GM19023 (cell line): ENCODE data around the gene PLPP4.

Experiments used
- ATAC-seq: cut with Tn5 transposase; IDR thresholded peaks from one replicate; pipeline ENCODE4 v1.9.1; 2021; ENCODE audit warnings: mild to moderate bottlenecking, moderate library complexity; ENCODE audit not compliant: unreplicated experiment

The PLPP4 gene

DNA sequence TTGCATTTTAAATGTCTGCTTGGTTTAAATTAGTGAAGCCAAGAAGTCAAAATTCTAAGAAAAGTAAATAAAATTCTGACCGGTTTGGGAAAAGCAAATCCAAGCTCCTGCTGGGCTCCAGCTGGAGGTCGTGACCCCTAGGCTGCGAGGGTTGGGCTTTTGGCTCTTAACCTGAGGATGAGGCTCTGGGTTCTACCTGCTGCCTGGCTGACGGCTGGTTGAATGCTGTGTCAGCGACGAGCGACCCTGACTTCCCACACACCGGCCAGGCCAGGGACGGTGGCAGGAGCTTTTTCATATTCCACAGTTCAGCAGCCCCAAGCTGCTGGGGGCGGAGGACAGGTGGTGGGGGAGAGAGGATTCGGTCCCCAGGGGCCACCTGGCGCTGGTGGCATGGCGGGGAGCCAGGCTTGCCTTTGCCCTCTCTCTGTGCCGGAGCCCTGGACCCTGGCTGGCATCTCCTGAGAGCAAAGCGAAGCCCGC lies 843 bp upstream of the PLPP4 start:
- no peak for ATAC-seq

- ATAC-seq = no peak
These were observed 575 bp downstream of the PLPP4 start for GRCh38 chr10:120457431-120458172.

DNA sequence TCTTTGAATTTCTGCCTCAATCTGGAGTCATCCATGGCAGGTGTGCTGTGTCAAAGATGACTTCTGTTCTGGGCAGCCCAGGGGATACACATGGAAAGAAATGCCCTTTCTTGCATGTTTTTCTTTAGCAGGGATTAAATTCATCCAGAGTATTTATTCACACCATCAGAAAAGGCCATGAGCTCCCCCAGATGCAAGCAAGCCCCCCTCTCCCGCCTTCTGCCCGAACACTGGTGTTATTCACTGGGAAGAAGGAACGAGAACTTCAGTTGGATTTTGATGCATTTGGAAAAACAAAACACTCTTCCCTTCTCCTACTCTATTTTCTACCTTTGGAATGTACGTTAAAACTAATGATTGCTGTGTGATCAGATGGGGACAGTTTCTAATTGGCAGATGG lies 1.4 kb downstream of the PLPP4 start:
- ATAC-seq = no peak

GRCh38 chr10:120459185-120459584 lies 2.2 kb downstream of the PLPP4 start:
- no peak for ATAC-seq

GRCh38 chr10:120460186-120460585 lies 3.2 kb downstream of the PLPP4 start:
- ATAC-seq = no peak

GRCh38 chr10:120460776-120461175 lies 3.7 kb downstream of the PLPP4 start:
- no peak for ATAC-seq

DNA sequence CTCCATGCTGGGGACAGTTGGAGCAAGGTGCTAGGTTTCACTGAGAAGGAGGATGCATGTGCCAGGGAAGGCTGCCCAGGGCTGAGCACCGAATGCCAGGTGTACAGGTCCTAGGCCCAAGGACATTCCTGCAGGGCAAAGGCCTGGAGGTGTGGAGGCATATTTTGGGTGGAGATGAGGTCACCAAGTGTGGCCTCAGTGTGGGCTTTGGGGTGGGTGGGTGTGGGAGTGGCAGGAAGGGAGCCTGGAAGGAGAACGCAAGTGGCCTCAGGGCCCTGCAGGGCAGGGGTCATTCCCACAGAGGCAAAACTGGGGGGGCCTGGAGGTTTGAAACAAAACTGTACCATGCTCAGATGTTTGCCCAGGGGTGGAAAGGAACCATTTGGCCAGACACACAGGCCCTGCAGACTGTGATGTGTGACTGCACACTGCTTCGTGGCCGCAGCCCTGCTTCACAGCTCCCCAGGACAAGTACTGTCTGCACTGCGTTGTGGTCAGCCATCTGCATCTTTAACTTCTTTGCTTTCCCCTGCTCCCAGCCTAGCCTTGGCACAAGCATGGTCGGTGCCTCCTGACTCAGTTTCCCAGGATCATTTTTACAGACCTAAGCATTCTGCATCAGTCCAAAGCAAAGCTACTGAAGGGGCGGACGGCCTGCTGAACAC lies 5.1 kb downstream of the PLPP4 start:
- ATAC-seq = no peak

DNA sequence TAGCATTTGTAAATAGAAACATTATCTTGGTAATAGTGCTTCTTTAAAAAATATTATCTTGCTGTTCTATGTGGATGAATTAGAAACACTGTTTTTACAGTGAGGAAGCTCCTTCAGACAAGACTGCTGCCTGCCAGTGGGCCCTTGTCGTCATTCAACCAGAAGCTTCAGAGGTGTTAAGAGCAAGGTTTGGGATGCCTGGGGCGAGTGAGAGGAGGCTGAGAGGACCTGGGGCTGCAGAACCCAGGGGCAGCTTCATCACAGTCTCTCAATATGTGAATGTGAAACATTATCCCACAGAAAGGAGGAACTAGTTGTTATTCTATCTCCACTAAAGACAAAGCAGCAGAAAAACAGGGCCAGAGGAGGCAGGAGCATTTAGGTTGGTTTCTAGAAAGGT lies 8.1 kb downstream of the PLPP4 start:
- ATAC-seq = no peak

- ATAC-seq = no peak
These were observed 9.0 kb downstream of the PLPP4 start for GRCh38 chr10:120466006-120466405.

DNA sequence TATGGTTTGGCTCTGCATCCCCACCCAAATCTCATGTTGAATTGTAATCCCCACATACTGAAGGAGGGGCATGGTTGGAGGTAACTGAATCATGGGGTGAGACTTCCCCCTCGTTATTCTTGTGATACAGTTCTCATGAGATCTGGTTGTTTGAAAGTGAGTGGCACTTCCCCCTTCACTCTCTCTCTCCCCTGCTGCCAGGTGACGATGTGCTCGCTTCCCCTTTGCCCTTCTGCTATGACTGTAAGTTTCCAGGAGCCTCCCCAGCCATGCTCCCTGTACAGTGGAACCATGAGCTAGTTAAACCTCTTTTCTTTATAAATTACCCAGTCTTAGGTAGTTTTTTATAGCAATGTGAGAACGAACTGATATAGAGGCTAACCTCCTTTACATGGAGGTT lies 16.6 kb downstream of the PLPP4 start:
- ATAC-seq = no peak

- ATAC-seq = no peak
These were observed 17.9 kb downstream of the PLPP4 start for GRCh38 chr10:120474956-120475355.

DNA sequence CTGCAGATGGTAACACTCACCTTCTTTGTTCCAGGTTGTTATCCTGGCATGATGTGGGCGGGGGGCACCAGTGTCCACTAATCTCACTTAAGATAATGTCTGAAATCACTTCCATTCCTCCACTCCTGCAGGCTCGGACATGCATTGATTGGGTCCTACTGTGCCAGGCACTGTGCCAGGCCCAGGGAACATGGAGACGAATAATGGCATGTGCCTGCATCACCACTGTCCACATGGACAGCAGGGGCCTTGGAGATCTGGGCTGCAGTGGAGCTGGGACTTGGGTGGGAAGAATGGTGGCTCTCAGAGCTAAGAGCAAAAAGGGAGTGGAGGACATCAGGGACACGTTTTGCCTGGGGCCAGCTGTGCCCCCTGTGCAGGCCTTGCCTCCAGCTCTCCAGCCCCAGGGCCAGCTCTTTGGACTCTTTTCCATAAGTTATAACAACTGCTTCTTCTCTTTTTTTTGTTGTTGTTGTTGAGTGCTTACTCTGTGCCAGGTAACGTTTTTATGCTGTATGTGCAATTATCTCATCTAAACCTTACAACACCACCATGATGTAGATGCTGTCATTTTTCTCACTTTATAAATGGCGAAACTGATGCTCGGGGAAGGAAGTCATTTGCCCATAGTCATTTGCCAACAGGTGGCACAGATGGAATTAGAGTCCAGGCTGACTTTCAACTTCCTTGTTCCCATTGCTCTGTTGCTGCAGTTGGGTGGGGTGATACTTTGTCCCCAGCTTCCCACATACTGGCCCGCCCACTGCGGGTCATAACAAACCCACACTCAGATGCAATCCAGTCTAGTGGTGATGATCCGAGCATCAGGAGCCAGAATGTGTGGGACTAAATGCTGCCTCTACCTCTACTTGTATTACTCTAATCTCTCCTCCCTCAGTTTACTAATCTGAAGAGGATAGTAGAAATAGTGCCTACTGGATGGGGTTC lies 19.1 kb downstream of the PLPP4 start:
- ATAC-seq = no peak

- ATAC-seq = no peak
These were observed 20.2 kb downstream of the PLPP4 start for GRCh38 chr10:120477021-120477742.

DNA sequence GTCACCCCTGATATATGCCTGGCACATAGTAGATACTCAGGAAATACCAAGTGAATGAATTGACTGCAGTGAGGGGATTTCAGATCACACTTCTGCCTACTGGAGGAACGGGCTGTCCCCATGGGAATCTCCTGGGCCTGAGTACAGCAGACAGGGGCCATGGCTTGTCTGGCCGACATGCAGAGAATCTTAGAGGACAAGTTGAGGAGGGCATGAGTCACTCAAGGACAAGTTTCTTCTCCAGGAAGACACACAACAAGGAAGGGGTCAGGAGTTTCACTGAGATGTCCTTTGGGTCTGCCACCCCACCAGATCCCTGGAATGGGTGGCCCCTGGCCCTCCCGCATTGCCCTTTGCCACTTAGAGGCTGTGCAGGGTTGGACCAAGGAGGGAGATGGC lies 20.7 kb downstream of the PLPP4 start:
- ATAC-seq = no peak

GRCh38 chr10:120478386-120478785 lies 21.4 kb downstream of the PLPP4 start:
- ATAC-seq = no peak

GRCh38 chr10:120479506-120479905 lies 22.5 kb downstream of the PLPP4 start:
- no peak for ATAC-seq

DNA sequence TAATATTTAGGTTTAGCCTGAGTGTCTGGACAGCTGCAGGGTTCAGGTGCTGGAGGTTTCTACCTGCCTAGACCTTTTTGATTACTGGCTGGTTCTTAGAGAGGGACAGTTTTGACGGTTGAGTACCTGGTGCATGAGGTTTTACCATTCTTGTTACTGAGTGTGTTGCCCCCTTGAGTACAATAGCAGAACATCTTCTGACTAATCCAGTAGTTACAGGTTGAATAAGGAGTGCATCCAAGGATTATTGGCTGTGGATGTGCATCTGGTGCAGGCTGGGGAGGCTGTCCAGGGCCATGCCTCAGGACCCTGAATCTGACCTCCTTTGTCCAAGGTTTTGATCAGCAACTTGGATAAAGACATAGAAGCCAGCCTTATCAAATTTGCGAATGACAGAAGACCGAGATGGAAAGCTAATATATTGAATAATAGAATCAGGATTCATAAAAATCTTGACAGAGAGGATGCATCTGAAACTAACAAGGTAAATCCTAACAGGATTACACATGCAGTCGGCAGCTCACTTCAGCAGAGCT lies 23.1 kb downstream of the PLPP4 start:
- no peak for ATAC-seq

- no peak for ATAC-seq
These were observed 23.8 kb downstream of the PLPP4 start for GRCh38 chr10:120480848-120481247.

GRCh38 chr10:120483006-120483405 lies 26.0 kb downstream of the PLPP4 start:
- no peak for ATAC-seq

DNA sequence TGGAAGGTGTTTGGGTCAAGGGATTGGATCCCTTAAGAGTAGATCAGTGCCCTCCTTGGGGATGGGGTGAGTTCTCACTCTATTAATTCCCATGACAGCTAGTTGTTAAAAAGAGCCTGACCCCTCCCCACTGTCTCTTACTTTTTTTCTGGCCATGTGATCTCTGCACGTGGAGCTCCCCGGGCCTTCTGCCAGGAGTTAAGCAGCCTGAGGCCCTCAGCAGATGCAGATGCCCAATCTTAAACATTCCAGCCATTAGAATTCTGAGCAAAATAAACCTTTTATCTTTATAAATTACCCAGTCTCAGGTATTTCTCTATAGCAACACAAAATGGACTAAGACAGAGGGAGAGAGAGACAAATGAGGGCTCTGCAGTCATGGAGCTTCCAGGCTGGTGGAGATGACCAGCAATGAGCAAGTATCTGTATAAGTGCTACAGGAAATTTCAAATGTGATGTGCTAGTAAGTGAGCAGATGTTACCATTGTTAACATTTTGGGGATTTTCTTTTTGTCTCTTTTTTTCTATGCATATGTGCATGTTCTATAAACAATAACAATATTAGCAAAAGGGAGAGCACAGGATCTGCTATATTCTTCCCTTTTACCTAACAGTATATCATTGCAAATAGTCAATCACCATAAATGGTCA lies 26.7 kb downstream of the PLPP4 start:
- ATAC-seq = no peak
